GM12891 (cell line): ENCODE results near the gene BCAP31.

Experiments used
- POLR2A ChIP-seq: IDR thresholded peaks from 2 replicates; pipeline ENCODE4 v1.6.1; 2011; ENCODE audit warnings: low read depth, low read length, control low read depth
- POLR2AphosphoS5 ChIP-seq: IDR thresholded peaks from 2 replicates; pipeline ENCODE4 v1.6.1; 2011; ENCODE audit warnings: low read depth, low read length, control low read depth

DNA sequence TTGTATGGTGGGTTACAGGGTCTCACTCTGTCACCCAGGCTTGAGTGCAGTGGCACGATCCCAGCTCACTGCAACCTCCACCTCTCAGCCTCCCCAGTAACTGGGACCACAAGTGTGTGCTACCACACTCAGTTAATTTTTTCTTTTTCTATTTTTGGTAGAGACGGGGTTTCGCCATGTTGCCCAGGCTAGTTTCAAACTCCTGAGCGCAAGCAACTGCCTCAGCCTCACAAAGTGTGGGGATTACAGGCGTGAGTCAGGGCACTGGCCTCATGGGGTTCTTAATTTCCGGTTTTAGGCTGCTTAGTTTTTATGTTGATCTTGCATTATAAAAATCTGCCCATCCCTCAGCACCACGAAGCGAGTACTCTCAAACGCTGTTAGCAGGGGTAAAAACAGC lies 6.7 kb downstream of the BCAP31 start:
- no peak for TF ChIP-seq POLR2A
- TF ChIP-seq POLR2AphosphoS5: no peak
